ENCODE results near the gene ACKR4. TPM values are rescaled to one million over a fixed set of nuclear protein-coding genes. Genes with fewer than 3 reads are reported as not detected.

The ACKR4 gene
- total RNA-seq (1.0 TPM), polyA plus RNA-seq (ENCODE audit: insufficient read depth, low read depth, low replicate concordance) (1.1 TPM)
- long read RNA-seq, donor 1: 0 reads
- long read RNA-seq, donor 2: 0 reads
- long read RNA-seq, donor 3: 0 reads
- long read RNA-seq, donor 4: 0 reads
- long read RNA-seq, donor 5: 0 reads
- long read RNA-seq, donor 6: 0 reads
- long read RNA-seq, donor 7: 0 reads
- long read RNA-seq, donor 8: 0 reads
- long read RNA-seq, donor 9: 0 reads
- long read RNA-seq, donor 10: 0 reads

- TF ChIP-seq CTCF (IDR thresholded peaks at IDR 0.05; ENCODE audit: borderline replicate concordance, extremely low read depth, insufficient read depth): no peak
- H3K9ac ChIP-seq (ENCODE audit: low read length in 3 of 3): no peak within 1 kb of the TSS
- H3K36me3 ChIP-seq (ENCODE audit: control insufficient read depth in 2 of 3, insufficient read depth in 3 of 3, low read length in 3 of 3): peaks cover 0 to 12% (median 10%) of the 10 kb centered on the region in 3 donors
- H3K4me3 ChIP-seq (ENCODE audit: low read length in 3 of 3): no peak within 1 kb of the TSS
- no peaks in the 10 kb centered on the region for H3K9me3 ChIP-seq (ENCODE audit: control insufficient read depth in 2 of 3, insufficient read depth in 1 of 3, low read length in 3 of 3)
- H3K27ac ChIP-seq (ENCODE audit: low read depth in 2 of 2, low read length in 2 of 2): no peak within 1 kb of the TSS
- no peaks in the 10 kb centered on the region for H3K27me3 ChIP-seq (ENCODE audit: control insufficient read depth, insufficient read depth, low read length)
- FAIRE-seq (peak; percentile 8), DNase-seq (no peak)
- peaks cover 0 to 5% (median 0%) of the 10 kb centered on the region in 3 donors for H3K4me1 ChIP-seq (ENCODE audit: control insufficient read depth in 2 of 3, insufficient read depth in 2 of 3, low read depth in 1 of 3, low read length in 3 of 3)
- intact Hi-C loops (cut with DNase I): no loop called here
Observed at GRCh38 chr3:132596816-132597433, at the start of gene ACKR4. ACKR4 (plus strand) TSS chr3:132597270; CDS start chr3:132600398, 3,128 bp downstream.

GRCh38 chr3:132549169-132549568 lies 47.9 kb upstream of the ACKR4 start:
- intact Hi-C loops (cut with DNase I): no loop called here
- Histone ChIP-seq H3K27ac (ENCODE audit: low read depth in 2 of 2, low read length in 2 of 2) (no peak overlapping the region), H3K4me3 (ENCODE audit: low read length in 3 of 3) (no peak overlapping the region), H3K9me3 (ENCODE audit: control insufficient read depth in 2 of 3, insufficient read depth in 1 of 3, low read length in 3 of 3) (no peaks in the 10 kb centered on the region), H3K27me3 (ENCODE audit: control insufficient read depth, insufficient read depth, low read length) (no peaks in the 10 kb centered on the region), H3K36me3 (ENCODE audit: control insufficient read depth in 2 of 3, insufficient read depth in 3 of 3, low read length in 3 of 3) (no peaks in the 10 kb centered on the region), H3K9ac (ENCODE audit: low read length in 3 of 3) (no peak overlapping the region), H3K4me1 (ENCODE audit: control insufficient read depth in 2 of 3, insufficient read depth in 2 of 3, low read depth in 1 of 3, low read length in 3 of 3) (peaks cover 0 to 9% (median 7%) of the 10 kb centered on the region in 3 donors)
- no peak for FAIRE-seq
- DNase-seq: no peak
- TF ChIP-seq CTCF (IDR thresholded peaks at IDR 0.05; ENCODE audit: borderline replicate concordance, extremely low read depth, insufficient read depth): no peak

GRCh38 chr3:132549890-132550578 lies 47.0 kb upstream of the ACKR4 start:
- Histone ChIP-seq H3K27me3 (ENCODE audit: control insufficient read depth, insufficient read depth, low read length) (no peaks in the 10 kb centered on the region), H3K27ac (ENCODE audit: low read depth in 2 of 2, low read length in 2 of 2) (no peak overlapping the region), H3K36me3 (ENCODE audit: control insufficient read depth in 2 of 3, insufficient read depth in 3 of 3, low read length in 3 of 3) (no peaks in the 10 kb centered on the region), H3K9ac (ENCODE audit: low read length in 3 of 3) (no peak overlapping the region), H3K9me3 (ENCODE audit: control insufficient read depth in 2 of 3, insufficient read depth in 1 of 3, low read length in 3 of 3) (no peaks in the 10 kb centered on the region), H3K4me1 (ENCODE audit: control insufficient read depth in 2 of 3, insufficient read depth in 2 of 3, low read depth in 1 of 3, low read length in 3 of 3) (peaks cover 0 to 9% (median 7%) of the 10 kb centered on the region in 3 donors), H3K4me3 (ENCODE audit: low read length in 3 of 3) (no peak overlapping the region)
- intact Hi-C loops (cut with DNase I): no loop called here
- FAIRE-seq (no peak), DNase-seq (no peak)
- no peak for TF ChIP-seq CTCF (IDR thresholded peaks at IDR 0.05; ENCODE audit: borderline replicate concordance, extremely low read depth, insufficient read depth)
